ENCODE results near the gene RASGRF2. TPM values are rescaled to one million over a fixed set of nuclear protein-coding genes. Genes with fewer than 3 reads are reported as not detected.

Gene RASGRF2
- total and polyA plus RNA-seq, 2 of the 8 experiments (the other 6 are each of a cell fraction or from before 2014, with no cell fraction given), result 2.6 to 29.5 TPM

- H2BK120ac ChIP-seq (replicated peaks; ENCODE audit: low read depth, low read length), result no peak overlapping the region
- H2BK12ac ChIP-seq (ENCODE audit: low read depth, low read length), result no peak overlapping the region
- H2AK5ac ChIP-seq (ENCODE audit: low read depth, low read length), result no peak overlapping the region
- H3K4me3 ChIP-seq (ENCODE audit: extremely low read depth in 1 of 4, insufficient read depth in 2 of 4, low read depth in 3 of 4, low read length in 4 of 4), result no peak overlapping the region
- H3K9me3 ChIP-seq (ENCODE audit: insufficient read depth in 2 of 2, low read depth in 1 of 2, low read length in 1 of 2), result no peaks in the 10 kb centered on the region
- H3K79me1 ChIP-seq (ENCODE audit: low read depth, low read length), result peaks cover 4% of the 10 kb centered on the region
- no peaks in the 10 kb centered on the region for H3K27me3 ChIP-seq (replicated peaks in 1 of 4; ENCODE audit: control insufficient read depth in 3 of 4, extremely low read depth in 1 of 4, insufficient read depth in 3 of 4, low read length in 3 of 4)
- no peak for DNase-seq (ENCODE audit: low read depth in 1 of 2, low spot score in 2 of 2)
- H2BK20ac ChIP-seq (ENCODE audit: low read length), result no peak overlapping the region
- H3K4me1 ChIP-seq (replicated peaks in 1 of 4; ENCODE audit: control insufficient read depth in 3 of 4, insufficient read depth in 4 of 4, low read length in 3 of 4), result peaks cover 0 to 5% (median 2%) of the 10 kb centered on the region in 4 experiments; a peak in 2 of 7 replicates
- no peak overlapping the region for H2AFZ ChIP-seq (ENCODE audit: low read length)
- H4K91ac ChIP-seq (replicated peaks; ENCODE audit: insufficient read length, low read length), result no peak overlapping the region
- no peak overlapping the region for H4K5ac ChIP-seq (ENCODE audit: insufficient read length, low read depth, low read length)
- H3K23ac ChIP-seq (ENCODE audit: insufficient read length), result no peak overlapping the region
- H3K4ac ChIP-seq (replicated peaks; ENCODE audit: insufficient read length, low read depth, low read length), result no peak overlapping the region
- no peak overlapping the region; a peak in 1 of 4 replicates for H3K4me2 ChIP-seq (ENCODE audit: insufficient read depth in 1 of 2, low read depth in 2 of 2, low read length in 2 of 2)
- no peak overlapping the region for H3K14ac ChIP-seq (ENCODE audit: insufficient read length)
- no peaks in the 10 kb centered on the region for H3K79me2 ChIP-seq (ENCODE audit: control insufficient read depth in 1 of 2, insufficient read depth in 2 of 2, low read length in 2 of 2)
- POLR2A ChIA-PET (ENCODE audit: partially characterized antibody), result interaction anchor here (0.7 to 5.8 kb wide), 3 partner anchors 10 to 15 kb away, joined by 3 to 24 read pairs (median 3); partner anchors contain the start of gene CKMT2
- TF ChIP-seq RFX5 (IDR thresholded peaks at IDR 0.05; ENCODE audit: borderline replicate concordance, low read depth, low read length) (no peak), KDM1A (IDR thresholded peaks at IDR 0.05; ENCODE audit: borderline replicate concordance, low read length) (no peak), FOSL1 (IDR thresholded peaks at IDR 0.05; ENCODE audit: insufficient read depth, low read depth, low read length) (no peak), CEBPB (IDR thresholded peaks at IDR 0.05; ENCODE audit: low read depth, low read length) (no peak), RBBP5 (IDR thresholded peaks at IDR 0.05; ENCODE audit: borderline replicate concordance, low read depth, low read length) (no peak), USF2 (IDR thresholded peaks at IDR 0.05; ENCODE audit: low read length) (no peak)
- H3K56ac ChIP-seq (replicated peaks; ENCODE audit: insufficient read length, low read depth, low read length), result no peak overlapping the region
- H3K18ac ChIP-seq (ENCODE audit: extremely low read depth, low read length), result no peak overlapping the region
- no peak overlapping the region for H3K27ac ChIP-seq (ENCODE audit: low read depth, low read length)
- 93% methylated on average over 6 of the region's 6 CpGs; no CpG with 5 or more reads in 1 of the 2 experiments for WGBS, 2 experiments (ENCODE audit: extremely low coverage in 1 of 2, insufficient coverage in 1 of 2, insufficient read length in 1 of 2, insufficient replicate concordance in 2 of 2, low coverage in 1 of 2, low lambda C conversion rate in 2 of 2, missing lambda C conversion rate in 1 of 2)
- H4K8ac ChIP-seq (ENCODE audit: extremely low read depth, insufficient read depth, low read length), result no peak overlapping the region
- H3K36me3 ChIP-seq (ENCODE audit: control insufficient read depth in 2 of 4, insufficient read depth in 4 of 4, low read length in 3 of 4), result 0 out of 8 replicates have a peak, but pooled peaks cover 0 to 4% (median 0%) of the 10 kb centered on the region in 4 experiments
- no peak overlapping the region for H2BK15ac ChIP-seq (ENCODE audit: low read length)
- no peaks in the 10 kb centered on the region; the same call in 1 of the 2 replicates for H3K23me2 ChIP-seq (ENCODE audit: low read depth, low read length)
- CTCF ChIA-PET (ENCODE audit: partially characterized antibody), result interaction anchor here (1.2 to 1.3 kb wide), 3 partner anchors 12 to 53 kb away, joined by 3 read pairs; no protein-coding TSS in a partner anchor
- no peak for FAIRE-seq
- peaks cover 3% of the 10 kb centered on the region in 2 experiments for H4K20me1 ChIP-seq (replicated peaks in 1 of 2; ENCODE audit: control insufficient read depth in 1 of 2, insufficient read depth in 2 of 2, low read length in 2 of 2)
- H3K9ac ChIP-seq (replicated peaks in 1 of 4; ENCODE audit: extremely low read depth in 1 of 4, low read depth in 3 of 4, low read length in 3 of 4), result no peak overlapping the region; a peak in 1 of 7 replicates
- H2BK5ac ChIP-seq (ENCODE audit: low read depth, low read length), result no peak overlapping the region
Measured at GRCh38 chr5:81246697-81247096, 286.5 kb downstream of the RASGRF2 start.

All from H1 (cell line).